NCI-H2081 (cell line): ENCODE data around the gene ZNF202.
"Not testable (repeated sequence)": the region's sequence is repeated elsewhere in the genome, so short reads cannot be mapped to it uniquely, and the experiment has no call there.

Experiments used
- DNase-seq, 2 experiments: peaks; one replicate each; lab custom pipeline; 2025; lab: John Stamatoyannopoulos, UW

ZNF202 gene

DNA sequence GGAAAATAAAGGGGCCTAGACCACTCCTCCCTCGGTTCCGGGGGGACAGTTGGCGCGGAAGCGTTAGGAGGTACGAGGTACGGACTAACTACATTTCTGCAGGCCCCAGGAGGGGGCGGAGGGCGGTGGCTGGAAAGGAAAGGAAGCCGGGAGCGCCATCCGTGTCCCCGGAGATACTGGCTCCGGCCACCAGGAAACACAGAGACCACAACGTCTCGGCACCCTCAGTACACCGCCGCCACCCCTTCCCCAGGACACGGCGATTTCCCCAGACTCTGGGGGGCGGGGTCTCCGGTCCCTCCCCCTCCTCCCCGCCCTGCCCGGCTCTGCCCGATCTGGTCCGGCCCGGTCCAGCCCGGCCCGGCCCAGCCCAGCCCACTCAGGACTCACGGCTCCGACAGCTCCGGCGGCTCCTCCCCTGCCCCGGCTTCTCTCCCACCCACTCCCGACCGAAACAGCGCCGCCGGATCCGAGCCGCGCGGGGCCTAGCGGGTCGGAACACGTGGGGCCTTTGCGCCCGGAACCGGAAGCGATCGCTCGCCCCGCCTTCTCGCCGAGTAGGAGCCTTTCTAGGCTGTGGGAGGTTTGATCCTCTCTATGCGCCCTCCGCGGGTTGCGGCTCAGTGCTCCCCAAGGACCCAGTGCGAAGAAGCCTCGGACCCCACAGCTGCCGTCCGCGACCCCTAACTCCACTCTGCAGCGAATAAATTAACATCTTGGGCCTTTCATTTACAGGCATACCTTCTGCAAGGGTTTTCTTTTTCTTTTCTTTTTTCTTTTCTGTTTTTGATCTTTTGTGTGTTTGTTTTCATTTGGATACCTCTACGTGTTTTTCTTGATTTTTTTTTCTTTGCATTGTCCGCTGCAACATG lies at the start of gene ZNF202:
Gene ZNF202, minus strand, starts transcription at position 502 of the 872 bp plus-strand sequence. CDS start 10,772 bp downstream, outside the sequence.
- peak; percentile 92 to 93 for DNase-seq

DNA sequence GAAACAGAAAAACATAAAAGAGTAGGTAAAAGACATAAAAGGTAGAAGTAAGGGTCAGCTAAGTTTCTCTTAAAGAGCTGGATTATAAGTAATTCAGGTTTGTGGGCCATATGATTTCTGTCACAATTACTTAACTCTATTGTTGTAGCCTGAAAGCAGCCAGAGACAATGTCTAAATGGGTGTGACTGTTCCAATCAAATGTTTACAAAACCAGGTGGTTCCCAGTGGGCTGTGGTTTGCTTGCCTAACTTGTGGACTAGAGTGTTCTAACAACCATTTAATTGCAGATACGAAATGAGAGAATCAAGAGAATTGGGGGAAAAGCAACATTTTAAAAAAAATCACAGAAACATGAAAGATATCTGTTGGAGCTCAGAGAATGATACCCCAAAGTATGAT lies 42.1 kb upstream of the ZNF202 start:
- DNase-seq: peak in 1 of 2 experiments; percentile 22

DNA sequence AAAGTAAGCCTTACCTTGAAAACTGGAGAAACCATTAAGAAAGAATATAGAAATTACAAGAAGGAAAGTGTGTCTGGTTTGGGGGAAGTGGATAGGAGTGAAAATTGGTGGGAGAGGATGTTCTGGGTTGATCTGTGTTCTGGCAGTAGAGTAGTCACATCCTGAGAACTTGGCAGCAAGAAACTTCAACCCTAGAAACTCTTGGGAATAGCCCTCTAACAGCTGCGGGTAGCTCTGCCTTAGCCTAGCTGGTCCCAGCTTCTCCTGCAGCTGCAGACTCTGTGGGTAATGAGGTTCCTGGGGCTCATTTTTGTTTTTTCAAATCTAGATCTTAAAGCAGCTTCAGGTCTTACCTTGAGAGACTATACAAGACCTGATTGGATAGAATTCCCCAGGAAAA lies 37.1 kb upstream of the ZNF202 start:
- no peak for DNase-seq

DNA sequence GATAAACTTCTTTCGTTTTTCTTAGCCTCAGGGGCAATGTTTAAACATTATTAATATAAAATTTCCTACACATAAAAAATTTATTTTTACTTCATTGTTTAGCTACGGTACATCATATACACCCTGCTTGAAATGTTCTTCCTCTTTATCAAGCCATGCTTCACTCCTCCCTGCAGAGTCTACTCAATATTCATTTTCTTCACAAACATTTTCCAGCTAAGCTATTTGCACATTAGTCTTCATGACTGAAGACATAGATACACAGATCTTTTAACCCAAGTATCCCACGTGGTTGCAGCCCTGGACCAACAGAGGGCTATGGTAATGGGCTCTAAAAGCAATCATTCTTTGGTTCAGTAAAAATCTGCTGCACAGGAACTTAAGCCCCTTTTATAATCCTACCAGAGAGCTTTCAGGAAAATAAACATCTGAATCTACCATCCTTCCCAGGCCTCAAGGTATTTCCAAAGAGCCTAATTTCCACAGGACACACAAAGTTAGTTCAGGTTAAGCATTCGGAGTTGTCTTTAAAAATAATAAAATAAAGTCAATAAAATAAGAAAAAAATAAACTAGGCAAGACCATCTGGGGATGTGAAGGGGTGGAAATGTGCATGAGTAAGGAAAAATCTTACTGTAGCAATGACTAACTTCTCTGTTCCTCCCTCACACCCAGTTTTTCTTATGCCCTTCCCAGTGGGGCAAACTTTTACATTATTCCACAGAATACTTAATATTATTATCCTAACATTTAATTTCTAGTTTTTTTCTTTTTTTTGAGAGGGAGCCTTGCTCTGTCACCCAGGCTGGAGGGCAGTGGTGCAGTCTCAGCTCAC lies 34.5 kb upstream of the ZNF202 start:
- no peak for DNase-seq

DNA sequence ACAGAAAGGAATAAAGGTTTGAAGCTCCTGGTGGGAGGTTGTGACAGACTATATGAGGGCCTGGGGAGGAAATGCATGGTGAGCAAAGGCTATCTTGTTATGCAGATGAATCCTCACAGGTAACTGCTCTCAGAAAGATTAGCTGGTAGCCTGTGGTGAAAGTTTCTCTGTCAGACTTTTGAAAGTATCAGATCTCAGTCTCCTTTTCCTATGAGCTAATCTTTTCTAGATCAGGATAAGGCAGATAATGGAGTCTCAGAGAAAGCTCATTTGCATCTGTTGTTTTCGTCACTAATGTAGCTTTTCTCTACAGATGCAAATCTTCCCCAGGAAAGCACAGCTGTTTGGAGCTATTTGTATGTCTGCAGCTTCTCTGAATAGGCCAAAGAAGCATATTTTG lies 33.8 kb upstream of the ZNF202 start:
- DNase-seq: no peak

DNA sequence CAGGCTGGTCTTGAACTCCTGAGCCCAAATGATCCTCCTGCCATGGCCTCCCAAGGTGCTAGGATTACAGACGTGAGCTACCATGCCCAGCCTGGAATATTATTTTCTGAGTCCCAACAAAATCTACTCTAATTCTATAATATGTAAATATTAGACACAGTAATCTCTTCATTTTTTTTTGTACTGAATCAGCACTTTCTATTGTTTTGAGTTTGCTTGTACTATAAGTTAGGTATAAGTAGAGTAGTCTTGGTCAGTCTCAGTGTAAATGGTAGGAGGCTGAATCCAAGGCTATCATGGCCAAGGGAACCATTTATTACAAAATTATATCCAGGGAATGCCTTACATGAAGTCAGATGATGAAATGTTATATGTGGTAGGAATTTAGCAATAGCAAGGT lies 32.5 kb upstream of the ZNF202 start:
- DNase-seq: no peak

DNA sequence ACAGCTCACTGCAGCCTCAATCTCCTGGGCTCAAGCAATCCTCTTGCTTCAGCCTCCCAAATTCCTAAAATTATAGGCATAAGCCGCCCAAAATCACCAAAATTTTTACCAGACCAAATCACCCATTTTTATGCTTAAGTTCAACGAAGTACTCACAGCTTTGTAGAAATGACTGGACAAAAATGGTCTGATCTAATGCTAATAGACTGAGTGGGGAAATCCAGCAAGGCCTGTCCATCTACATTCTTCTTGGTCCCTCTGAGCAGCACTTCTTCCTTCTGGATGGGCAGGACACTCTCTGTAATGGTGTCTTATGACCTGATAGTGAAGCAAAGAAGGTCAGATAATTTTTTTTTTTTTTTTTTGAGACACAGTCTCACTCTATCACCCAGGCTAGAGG lies 31.6 kb upstream of the ZNF202 start:
- DNase-seq: no peak

DNA sequence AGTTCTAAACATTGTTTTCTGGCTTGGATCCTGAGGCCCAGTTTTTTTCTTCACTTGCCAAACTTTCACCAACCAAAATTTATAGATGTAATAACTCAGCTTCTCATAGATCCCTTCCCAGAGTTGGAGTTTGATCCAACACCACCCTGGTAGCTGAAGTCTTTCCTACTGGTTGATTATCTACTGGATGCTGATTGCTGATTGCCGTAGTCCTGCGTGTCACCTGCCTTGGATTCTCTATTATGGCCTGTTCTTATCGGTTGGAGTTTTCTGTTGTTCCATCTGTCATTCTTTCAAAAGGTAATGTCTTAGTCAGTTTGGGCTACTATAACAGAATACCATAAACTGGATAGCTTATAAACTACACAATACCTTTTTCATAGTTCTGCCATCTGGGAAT lies 30.2 kb upstream of the ZNF202 start:
- no peak for DNase-seq

DNA sequence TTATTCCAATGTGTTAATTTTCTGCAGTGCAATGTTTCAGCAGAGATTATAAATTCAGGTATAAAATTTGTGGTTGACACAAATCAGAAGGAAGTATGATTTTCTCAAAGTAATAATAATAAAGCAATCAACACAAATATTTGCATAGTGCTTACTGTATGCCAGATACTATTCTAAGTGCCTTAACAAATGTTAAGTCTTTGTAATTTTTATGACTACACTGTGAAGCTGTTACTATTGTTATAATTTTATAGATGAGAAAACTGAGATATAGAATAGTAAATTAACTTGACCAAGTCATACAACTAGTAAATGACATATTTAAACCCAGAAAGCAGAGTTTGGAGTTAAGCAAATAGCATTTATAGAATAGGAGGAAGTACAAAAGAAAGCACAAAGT lies 29.3 kb upstream of the ZNF202 start:
- no peak for DNase-seq

DNA sequence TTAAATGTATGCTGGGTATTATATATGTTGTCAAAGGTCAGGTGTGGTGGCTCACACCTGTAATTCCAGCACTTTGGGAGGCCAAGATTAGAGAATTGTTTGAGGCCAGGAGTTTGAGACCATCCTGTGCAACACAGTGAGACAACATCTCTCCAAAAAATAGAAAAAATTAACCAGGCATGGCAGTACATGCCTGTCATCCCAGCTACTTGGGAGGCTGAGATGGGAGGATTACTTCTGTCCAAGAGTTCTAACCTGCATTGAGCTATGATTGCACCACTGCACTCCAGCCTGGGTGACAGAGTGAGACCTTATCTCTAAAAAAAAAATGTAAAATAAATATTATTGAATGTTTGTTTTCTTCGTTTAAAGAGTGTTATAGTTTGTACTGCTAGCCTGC lies 24.1 kb upstream of the ZNF202 start:
- DNase-seq: no peak

DNA sequence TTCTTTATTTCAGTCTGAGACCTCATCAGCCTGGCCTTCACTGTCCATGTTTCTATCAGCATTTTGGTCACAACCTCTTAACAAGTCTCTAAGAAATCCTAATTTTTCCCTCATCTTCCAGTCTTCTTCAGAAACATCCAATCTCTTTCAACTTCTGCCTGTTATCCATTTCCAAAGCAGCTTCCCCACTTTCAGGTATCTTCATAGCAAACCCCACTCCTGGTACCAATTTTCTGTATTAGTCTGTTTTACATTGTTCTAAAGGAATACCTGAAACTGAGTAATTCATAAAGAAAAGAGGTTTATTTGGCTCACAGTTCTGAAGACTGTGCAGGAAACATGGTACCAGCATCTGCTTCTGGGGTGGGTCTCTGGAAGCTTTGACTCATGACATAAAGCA lies 21.0 kb upstream of the ZNF202 start:
- no peak for DNase-seq

DNA sequence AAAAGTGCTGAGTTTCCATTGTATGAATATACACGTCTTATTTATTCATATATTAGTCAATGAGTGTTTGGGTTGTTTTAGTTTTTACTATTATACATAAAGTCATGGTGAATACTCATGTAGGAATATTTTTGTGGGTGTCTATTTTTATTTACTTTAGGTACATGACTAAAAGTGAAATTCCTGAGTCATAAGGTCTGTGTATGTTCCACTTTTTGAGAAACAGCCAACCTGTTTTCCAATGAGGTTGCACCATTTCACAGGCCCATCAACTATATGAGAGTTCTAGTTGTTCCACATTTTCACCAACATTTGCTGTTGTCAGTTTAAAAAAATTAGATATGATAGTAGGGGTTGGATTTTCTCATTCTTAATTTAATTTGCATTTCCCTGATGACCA lies 19.4 kb upstream of the ZNF202 start:
- no peak for DNase-seq

DNA sequence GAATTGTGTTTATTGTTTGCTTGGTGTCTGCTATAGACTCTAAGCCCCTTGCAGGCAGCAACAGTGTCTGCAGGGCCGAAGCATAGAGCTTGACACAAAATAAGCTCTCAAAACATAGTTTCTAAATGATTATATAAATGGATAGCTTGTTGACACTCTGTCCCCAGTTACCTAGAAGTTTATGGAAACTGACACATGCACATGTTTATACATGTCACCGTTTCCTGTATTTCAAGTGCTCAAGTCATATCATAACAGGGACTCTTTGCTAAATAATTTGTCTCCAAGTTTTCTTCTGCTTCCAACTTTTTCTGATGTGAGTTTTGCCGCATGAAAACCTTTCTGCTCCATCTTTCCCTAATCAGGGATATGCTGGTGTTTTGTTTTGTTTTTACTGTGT lies 16.5 kb upstream of the ZNF202 start:
- DNase-seq: no peak

DNA sequence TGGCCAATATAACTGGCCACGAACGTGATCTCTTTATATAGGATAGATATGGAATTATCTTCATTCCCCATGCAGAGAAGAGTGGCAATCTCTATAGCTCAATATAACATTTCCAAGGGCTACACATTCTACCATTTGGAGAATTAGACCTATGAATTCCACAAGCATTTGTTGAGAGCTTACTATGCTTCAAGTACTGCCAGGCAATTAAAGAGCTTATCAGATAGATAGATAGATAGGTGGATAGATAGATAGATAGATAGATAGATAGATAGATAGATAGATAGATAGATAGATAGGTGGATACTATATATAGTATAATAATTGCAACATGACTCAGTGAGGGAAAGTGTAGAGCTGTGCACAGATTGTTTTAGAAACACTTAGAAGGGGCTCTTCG lies 14.4 kb upstream of the ZNF202 start:
- DNase-seq: no peak

DNA sequence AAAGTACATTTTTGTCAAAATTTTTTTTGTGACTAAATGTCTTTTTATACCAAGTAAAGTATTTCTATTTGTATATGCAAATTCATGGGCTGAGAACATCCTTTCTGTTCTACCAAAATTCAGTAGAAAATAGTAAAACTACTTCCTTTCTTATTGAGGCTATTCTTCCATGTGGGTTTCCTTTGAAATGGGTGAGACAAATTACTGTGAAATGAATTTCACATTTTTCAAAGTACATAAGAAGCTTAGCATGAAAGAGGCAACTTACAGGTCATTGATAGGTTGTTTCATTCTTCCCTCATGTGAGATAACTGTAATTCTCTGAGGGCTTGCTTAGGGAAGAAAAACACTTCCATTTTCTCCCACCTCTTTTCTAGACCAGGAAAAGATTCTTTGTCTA lies 13.9 kb upstream of the ZNF202 start:
- no peak for DNase-seq

DNA sequence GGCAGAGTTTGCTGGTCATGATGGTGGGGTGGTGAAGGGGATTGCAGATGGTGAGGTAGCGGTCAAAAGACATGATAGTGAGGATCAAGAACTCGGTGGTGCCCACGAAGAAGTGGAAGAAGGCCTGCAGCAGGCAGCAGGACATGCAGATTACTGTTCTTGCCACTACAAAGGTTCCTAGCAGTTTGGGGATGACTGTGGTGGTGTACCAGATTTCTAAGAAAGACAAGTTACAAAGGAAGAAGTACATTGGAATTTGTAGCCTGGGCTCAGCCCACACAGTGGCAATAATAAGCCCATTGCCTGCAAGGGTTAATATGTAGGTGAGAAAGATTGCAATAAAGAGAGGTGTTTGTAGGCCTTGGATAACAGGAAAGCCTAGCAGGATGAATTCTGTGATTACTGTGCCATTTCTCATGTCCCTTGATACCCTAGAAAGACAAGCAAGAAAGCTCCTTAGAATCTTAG lies 12.7 kb upstream of the ZNF202 start, which contains the start of gene OR6X1:
Gene OR6X1, minus strand, starts transcription at position 418 of the 468 bp plus-strand sequence. Its CDS starts 0 bp downstream, at position 418.
- no peak for DNase-seq

DNA sequence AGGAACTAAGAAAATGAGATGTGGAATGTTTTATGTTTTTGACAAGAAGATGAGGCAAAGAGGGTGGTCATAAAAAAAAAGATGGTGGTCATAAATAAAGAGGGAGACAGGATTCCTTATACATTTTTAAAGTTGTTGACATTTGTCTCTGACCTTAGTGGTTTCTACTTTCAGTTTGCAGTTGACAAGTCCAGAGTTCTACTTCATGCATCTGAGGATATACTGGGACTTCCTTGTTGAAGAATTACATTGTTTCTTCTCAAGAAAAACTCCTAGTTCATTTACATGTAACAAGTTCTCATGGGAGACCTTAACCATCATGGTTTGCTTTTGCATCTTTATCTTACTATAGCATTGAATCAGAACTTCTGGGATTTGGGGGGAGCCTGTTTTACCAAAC lies 11.7 kb upstream of the ZNF202 start:
- DNase-seq: no peak

DNA sequence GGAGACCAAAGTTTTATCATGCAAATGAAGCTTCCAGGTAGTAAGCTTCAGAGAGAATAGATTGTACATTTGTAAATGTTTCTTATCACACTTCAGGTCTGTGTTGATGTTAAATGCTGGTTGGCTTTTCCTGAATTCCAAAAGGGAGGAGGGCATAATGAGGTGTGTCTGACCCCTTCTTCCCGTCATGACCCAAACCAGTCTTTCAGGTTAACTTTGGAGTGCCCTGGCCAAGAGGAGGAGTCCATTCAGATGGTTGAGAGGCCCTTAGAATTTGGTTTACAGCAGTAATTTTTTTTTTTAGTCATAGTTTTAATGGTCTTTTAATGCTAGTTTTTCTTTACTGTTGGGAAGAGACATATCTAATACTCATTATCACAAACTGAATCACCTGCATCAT lies 10.3 kb upstream of the ZNF202 start:
- DNase-seq: no peak

DNA sequence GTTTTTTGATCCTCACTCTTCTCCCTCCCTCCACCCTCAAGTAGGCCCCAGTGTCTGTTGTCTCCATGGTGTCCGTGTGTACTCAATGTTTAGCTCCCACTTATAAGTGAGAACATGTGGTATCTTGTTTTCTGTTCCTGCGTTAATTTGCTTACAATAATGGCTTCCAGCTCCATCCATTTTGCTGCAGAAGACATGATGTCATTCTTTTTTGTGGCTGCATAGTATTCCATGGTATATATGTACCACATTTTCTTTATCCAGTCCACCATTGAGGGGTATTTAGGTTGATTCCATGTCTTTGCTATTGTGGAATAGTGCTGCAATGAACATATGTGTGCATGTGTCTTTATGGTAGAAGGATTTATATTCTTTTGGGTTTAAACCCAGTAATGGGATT lies 6.9 kb upstream of the ZNF202 start:
- DNase-seq: not testable (repeated sequence)

DNA sequence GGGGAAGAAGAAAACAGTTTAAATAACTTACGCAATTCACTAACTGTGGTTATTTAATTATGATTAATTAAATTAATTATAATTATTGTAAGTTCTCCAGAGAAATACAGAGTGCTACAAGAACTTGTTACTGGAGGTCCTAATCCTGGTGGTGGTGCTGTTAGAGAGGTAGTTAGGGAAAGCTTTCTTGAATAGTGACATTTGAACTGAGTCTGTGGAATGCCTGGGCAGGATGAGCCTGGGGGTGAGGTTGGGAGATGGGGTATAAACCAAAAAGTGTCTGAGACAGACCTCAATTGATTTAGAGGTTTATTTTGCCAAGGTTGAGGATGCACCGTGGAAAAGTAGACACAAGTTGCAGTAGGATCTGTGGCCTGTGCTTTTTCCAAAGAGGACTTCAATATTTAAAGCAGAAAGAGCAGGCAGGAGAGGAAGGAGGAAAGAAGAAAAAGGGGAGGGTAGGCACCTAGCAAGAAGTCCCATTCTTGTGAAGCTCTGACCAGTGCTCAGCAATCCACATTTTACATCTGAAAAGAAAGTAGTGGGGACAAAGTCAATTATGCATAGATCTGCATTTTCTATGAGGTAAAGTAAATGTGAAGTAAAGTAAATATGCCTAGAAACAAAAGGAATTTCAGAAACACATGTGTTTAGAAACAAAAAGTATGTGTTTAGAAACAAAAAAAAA lies 4.4 kb upstream of the ZNF202 start:
- DNase-seq: no peak

DNA sequence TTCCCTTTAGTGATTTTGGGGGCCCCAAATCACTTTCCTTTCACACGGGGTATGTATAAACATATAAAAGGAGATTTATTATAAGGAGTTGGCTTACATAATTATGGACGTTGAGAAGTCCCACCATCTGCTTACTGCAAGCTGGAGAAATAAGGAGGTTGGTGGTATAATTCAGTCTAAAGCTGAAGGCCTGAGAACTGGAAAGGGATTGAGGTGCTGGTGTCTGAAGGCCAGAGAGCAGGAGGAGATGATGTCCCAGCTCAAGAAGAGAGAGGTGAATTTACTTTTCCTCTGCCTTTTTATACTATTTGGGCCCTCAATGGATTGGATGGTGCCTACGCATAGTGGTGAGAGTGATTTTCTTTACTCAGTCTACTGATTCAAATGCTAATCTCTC lies 1.3 kb upstream of the ZNF202 start:
- no peak for DNase-seq

DNA sequence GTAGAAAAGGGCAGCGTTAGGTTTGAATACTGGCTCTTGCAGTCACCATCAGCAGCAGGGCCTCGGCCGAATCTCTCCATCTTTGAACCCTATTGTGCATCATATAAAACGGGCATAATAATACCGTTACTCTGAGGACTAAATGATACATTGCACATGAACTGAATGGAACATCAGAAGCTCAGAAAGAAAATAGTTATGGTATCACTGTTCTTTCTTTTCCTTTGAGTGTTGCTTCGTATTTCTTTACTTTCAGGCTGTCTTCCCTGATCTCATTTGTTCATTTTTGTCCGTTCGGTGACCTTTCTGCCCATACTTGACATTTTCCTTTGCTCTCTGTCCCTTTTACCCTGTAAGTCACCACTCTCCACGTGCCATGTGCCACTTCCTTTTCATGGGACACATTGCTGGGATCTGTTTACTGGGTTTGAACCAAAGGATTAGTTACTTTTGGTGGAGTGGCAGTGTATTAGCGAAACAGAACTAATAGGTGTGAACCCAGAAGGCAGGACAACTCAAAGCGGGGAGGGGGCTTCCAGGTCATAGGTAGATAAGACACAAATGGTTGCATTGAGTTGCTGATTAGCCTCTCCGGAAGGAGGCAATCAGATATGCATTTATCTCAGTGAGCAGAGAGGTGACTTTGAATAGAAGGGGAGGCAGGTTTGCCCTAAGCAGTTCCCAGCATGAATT lies 717 bp upstream of the ZNF202 start:
- peak in 1 of 2 experiments; percentile 29 for DNase-seq
